Activated T-cell treated with anti-CD3 and anti-CD28 coated beads, Interleukin-2, amount 50 U/mL, for 24 hours (primary cell): Measurements from ENCODE around the gene ANKRD27.
"Not testable (repeated sequence)": the region's sequence is repeated elsewhere in the genome, so short reads cannot be mapped to it uniquely, and the experiment has no call there.

Experiments
- DNase-seq: peaks from one replicate; pipeline ENCODE4 v3.0.0-alpha.2; 2020
- H3K27ac Mint-ChIP-seq: 2 replicates; pipeline ENCODE4 v1.8.0; 2020; ENCODE audit warnings: mild to moderate bottlenecking, mixed read lengths
- H3K27me3 Mint-ChIP-seq: 2 replicates; pipeline ENCODE4 v1.8.0; 2020; ENCODE audit warnings: mixed read lengths
- H3K36me3 Mint-ChIP-seq: 2 replicates; pipeline ENCODE4 v1.8.0; 2020; ENCODE audit warnings: low read depth, mixed read lengths
- H3K4me1 Mint-ChIP-seq: 2 replicates; pipeline ENCODE4 v1.8.0; 2020; ENCODE audit warnings: low read depth, mixed read lengths
- H3K4me3 Mint-ChIP-seq: 2 replicates; pipeline ENCODE4 v1.8.0; 2020; ENCODE audit warnings: mild to moderate bottlenecking, moderate library complexity, mixed read lengths
- H3K9me3 Mint-ChIP-seq: 2 replicates; pipeline ENCODE4 v1.8.0; 2020; ENCODE audit warnings: mixed read lengths

ANKRD27 gene

GRCh38 chr19:32676186-32676894, 1.4 kb upstream of the ANKRD27 start:
- DNase-seq: peak; percentile 59
- H3K4me1 Mint-ChIP-seq: peaks cover 35% of the 10 kb centered on the region
- peaks cover 16% of the 10 kb centered on the region for H3K27me3 Mint-ChIP-seq
- peaks cover 2% of the 10 kb centered on the region for H3K36me3 Mint-ChIP-seq
- H3K4me3 Mint-ChIP-seq: peak overlapping the region; percentile 77
- H3K9me3 Mint-ChIP-seq: no peaks in the 10 kb centered on the region
- H3K27ac Mint-ChIP-seq: no peak overlapping the region

GRCh38 chr19:32675720-32676185, 773 bp upstream of the ANKRD27 start, which contains the start of gene RGS9BP:
Gene RGS9BP (plus strand): TSS chr19:32675848. CDS start chr19:32676264, 416 bp downstream.
- peak; percentile 72 for DNase-seq
- Mint-ChIP-seq H3K36me3 (peaks cover 2% of the 10 kb centered on the region), H3K9me3 (no peaks in the 10 kb centered on the region), H3K27me3 (peaks cover 16% of the 10 kb centered on the region), H3K27ac (peak within 1 kb of the TSS; percentile 80), H3K4me3 (peak within 1 kb of the TSS; percentile 77), H3K4me1 (peaks cover 39% of the 10 kb centered on the region)

- Mint-ChIP-seq H3K4me3 (peak overlapping the region; percentile 89), H3K4me1 (peaks cover 46% of the 10 kb centered on the region), H3K9me3 (no peaks in the 10 kb centered on the region), H3K27me3 (peaks cover 16% of the 10 kb centered on the region), H3K36me3 (peaks cover 2% of the 10 kb centered on the region), H3K27ac (peak overlapping the region; percentile 89)
- DNase-seq: peak; percentile 40
Measured at GRCh38 chr19:32674153-32674930, 638 bp downstream of the ANKRD27 start.

- H3K27ac Mint-ChIP-seq: no peak overlapping the region
- H3K4me3 Mint-ChIP-seq: peak overlapping the region; percentile 89
- no peak for DNase-seq
- peaks cover 2% of the 10 kb centered on the region for H3K36me3 Mint-ChIP-seq
- peaks cover 48% of the 10 kb centered on the region for H3K4me1 Mint-ChIP-seq
- peaks cover 16% of the 10 kb centered on the region for H3K27me3 Mint-ChIP-seq
- H3K9me3 Mint-ChIP-seq: no peaks in the 10 kb centered on the region
Measured at GRCh38 chr19:32673573-32673972, 1.4 kb downstream of the ANKRD27 start.

- no peak for DNase-seq
- Mint-ChIP-seq H3K4me3 (peak overlapping the region; percentile 89), H3K36me3 (peaks cover 2% of the 10 kb centered on the region), H3K9me3 (no peaks in the 10 kb centered on the region), H3K4me1 (peaks cover 48% of the 10 kb centered on the region), H3K27ac (no peak overlapping the region), H3K27me3 (peaks cover 15% of the 10 kb centered on the region)
Measured at GRCh38 chr19:32672841-32673240, 2.1 kb downstream of the ANKRD27 start.

- H3K36me3 Mint-ChIP-seq: peaks cover 4% of the 10 kb centered on the region
- peaks cover 7% of the 10 kb centered on the region for H3K27me3 Mint-ChIP-seq
- no peak for DNase-seq
- no peak overlapping the region for H3K4me3 Mint-ChIP-seq
- peaks cover 43% of the 10 kb centered on the region for H3K4me1 Mint-ChIP-seq
- H3K9me3 Mint-ChIP-seq: no peaks in the 10 kb centered on the region
- H3K27ac Mint-ChIP-seq: no peak overlapping the region
Measured at GRCh38 chr19:32671883-32672593, 2.9 kb downstream of the ANKRD27 start.

- H3K27ac Mint-ChIP-seq: no peak overlapping the region
- DNase-seq: no peak
- no peaks in the 10 kb centered on the region for H3K27me3 Mint-ChIP-seq
- H3K4me1 Mint-ChIP-seq: peaks cover 42% of the 10 kb centered on the region
- H3K36me3 Mint-ChIP-seq: peaks cover 12% of the 10 kb centered on the region
- H3K9me3 Mint-ChIP-seq: no peaks in the 10 kb centered on the region
- no peak overlapping the region for H3K4me3 Mint-ChIP-seq
Measured at GRCh38 chr19:32669310-32669709, 5.7 kb downstream of the ANKRD27 start.

- no peaks in the 10 kb centered on the region for H3K9me3 Mint-ChIP-seq
- no peaks in the 10 kb centered on the region for H3K27me3 Mint-ChIP-seq
- no peak overlapping the region for H3K4me3 Mint-ChIP-seq
- H3K27ac Mint-ChIP-seq: no peak overlapping the region
- peaks cover 14% of the 10 kb centered on the region for H3K36me3 Mint-ChIP-seq
- peaks cover 21% of the 10 kb centered on the region for H3K4me1 Mint-ChIP-seq
- DNase-seq: no peak
Measured at GRCh38 chr19:32666084-32666483, 8.9 kb downstream of the ANKRD27 start.

- DNase-seq: no peak
Measured at GRCh38 chr19:32662186-32662585, 12.8 kb downstream of the ANKRD27 start.

GRCh38 chr19:32661318-32661717, 13.7 kb downstream of the ANKRD27 start:
- H3K27me3 Mint-ChIP-seq: no peaks in the 10 kb centered on the region
- H3K36me3 Mint-ChIP-seq: peaks cover 31% of the 10 kb centered on the region
- DNase-seq: no peak
- peaks cover 9% of the 10 kb centered on the region for H3K4me1 Mint-ChIP-seq
- H3K9me3 Mint-ChIP-seq: no peaks in the 10 kb centered on the region
- no peak overlapping the region for H3K4me3 Mint-ChIP-seq
- no peak overlapping the region for H3K27ac Mint-ChIP-seq

More at GRCh38 chr19:32662186-32662585, 12.8 kb downstream of the ANKRD27 start:
- Mint-ChIP-seq H3K4me3 (no peak overlapping the region), H3K36me3 (peaks cover 31% of the 10 kb centered on the region), H3K9me3 (no peaks in the 10 kb centered on the region), H3K4me1 (peaks cover 9% of the 10 kb centered on the region), H3K27ac (no peak overlapping the region), H3K27me3 (no peaks in the 10 kb centered on the region)

GRCh38 chr19:32658527-32658926, 16.5 kb downstream of the ANKRD27 start:
- Mint-ChIP-seq H3K27ac (no peak overlapping the region), H3K27me3 (no peaks in the 10 kb centered on the region), H3K4me3 (no peak overlapping the region), H3K36me3 (peaks cover 43% of the 10 kb centered on the region), H3K4me1 (peaks cover 7% of the 10 kb centered on the region), H3K9me3 (no peaks in the 10 kb centered on the region)
- no peak for DNase-seq

- Mint-ChIP-seq H3K9me3 (no peaks in the 10 kb centered on the region), H3K4me3 (no peak overlapping the region), H3K36me3 (peaks cover 46% of the 10 kb centered on the region), H3K4me1 (peaks cover 4% of the 10 kb centered on the region), H3K27me3 (no peaks in the 10 kb centered on the region), H3K27ac (no peak overlapping the region)
- DNase-seq: no peak
Measured at GRCh38 chr19:32658075-32658474, 16.9 kb downstream of the ANKRD27 start.

- H3K36me3 Mint-ChIP-seq: peaks cover 52% of the 10 kb centered on the region
- H3K4me3 Mint-ChIP-seq, H3K4me1 Mint-ChIP-seq, H3K9me3 Mint-ChIP-seq, DNase-seq, H3K27ac Mint-ChIP-seq, H3K27me3 Mint-ChIP-seq: not testable (repeated sequence)
Measured at GRCh38 chr19:32656379-32656778, 18.6 kb downstream of the ANKRD27 start.

GRCh38 chr19:32653599-32653915, 21.4 kb downstream of the ANKRD27 start:
- peaks cover 1% of the 10 kb centered on the region for H3K4me1 Mint-ChIP-seq
- no peaks in the 10 kb centered on the region for H3K27me3 Mint-ChIP-seq
- DNase-seq: no peak
- peaks cover 57% of the 10 kb centered on the region for H3K36me3 Mint-ChIP-seq
- H3K27ac Mint-ChIP-seq: no peak overlapping the region
- H3K9me3 Mint-ChIP-seq: no peaks in the 10 kb centered on the region
- no peak overlapping the region for H3K4me3 Mint-ChIP-seq
